Lower lobe of right lung (tissue), 2 donors: ENCODE measurements around the gene GRIFIN. TPM values are rescaled to one million over a fixed set of nuclear protein-coding genes. Genes with fewer than 3 reads are reported as not detected.

Experiments used
- ATAC-seq, 2 donors: fragments of 200-7000 bp; cut with Tn5 transposase; one replicate each; pipeline ENCODE4 v1.9.1; 2020 to 2022; ENCODE audit warnings: mild to moderate bottlenecking in 2 of 2, moderate library complexity in 2 of 2
- DNase-seq: peaks from one replicate; pipeline ENCODE4 v3.0.0-alpha.2; 2020
- H3K27ac ChIP-seq: fragments of 200-600 bp; one replicate; pipeline ENCODE4 v1.8.0; 2022
- H3K27me3 ChIP-seq: fragments of 200-600 bp; one replicate; pipeline ENCODE4 v1.8.0; 2022; ENCODE audit warnings: low read depth
- H3K36me3 ChIP-seq: fragments of 200-600 bp; one replicate; pipeline ENCODE4 v1.8.0; 2022; ENCODE audit warnings: mild to moderate bottlenecking
- H3K4me1 ChIP-seq: fragments of 200-600 bp; one replicate; pipeline ENCODE4 v1.8.0; 2022
- H3K4me3 ChIP-seq: fragments of 200-600 bp; one replicate; pipeline ENCODE4 v1.8.0; 2022; ENCODE audit warnings: mild to moderate bottlenecking
- H3K9me3 ChIP-seq: fragments of 200-600 bp; one replicate; pipeline ENCODE4 v1.8.0; 2022
- intact Hi-C: fragments of 100-400 bp; cut with DNase I; formaldehyde crosslinking; loops from one replicate; pipeline ENCODE4 v1.11.0; 2022
- total RNA-seq: library from RNA; stranded (reverse); fragmentation: NEBNext Ultra II Directional; extraction: Animal tissue kit (Norgen Biotek cat#: 25700); gene quantifications from one replicate; pipeline ENCODE4 v1.2.1, GENCODE V29; 2021
- TF ChIP-seq, protein P1 (sequence below): fragments of 200-600 bp; IDR thresholded peaks from one replicate; pipeline ENCODE4 v1.8.0; 2022; ENCODE audit warnings: antibody characterized with exemption, mild to moderate bottlenecking
- donor health status: DM: no; HTN: yes; CAD: no; lungs with severe emphysema.

GRIFIN gene
- total RNA-seq, 1 donor from 2014 or later: not detected

DNA sequence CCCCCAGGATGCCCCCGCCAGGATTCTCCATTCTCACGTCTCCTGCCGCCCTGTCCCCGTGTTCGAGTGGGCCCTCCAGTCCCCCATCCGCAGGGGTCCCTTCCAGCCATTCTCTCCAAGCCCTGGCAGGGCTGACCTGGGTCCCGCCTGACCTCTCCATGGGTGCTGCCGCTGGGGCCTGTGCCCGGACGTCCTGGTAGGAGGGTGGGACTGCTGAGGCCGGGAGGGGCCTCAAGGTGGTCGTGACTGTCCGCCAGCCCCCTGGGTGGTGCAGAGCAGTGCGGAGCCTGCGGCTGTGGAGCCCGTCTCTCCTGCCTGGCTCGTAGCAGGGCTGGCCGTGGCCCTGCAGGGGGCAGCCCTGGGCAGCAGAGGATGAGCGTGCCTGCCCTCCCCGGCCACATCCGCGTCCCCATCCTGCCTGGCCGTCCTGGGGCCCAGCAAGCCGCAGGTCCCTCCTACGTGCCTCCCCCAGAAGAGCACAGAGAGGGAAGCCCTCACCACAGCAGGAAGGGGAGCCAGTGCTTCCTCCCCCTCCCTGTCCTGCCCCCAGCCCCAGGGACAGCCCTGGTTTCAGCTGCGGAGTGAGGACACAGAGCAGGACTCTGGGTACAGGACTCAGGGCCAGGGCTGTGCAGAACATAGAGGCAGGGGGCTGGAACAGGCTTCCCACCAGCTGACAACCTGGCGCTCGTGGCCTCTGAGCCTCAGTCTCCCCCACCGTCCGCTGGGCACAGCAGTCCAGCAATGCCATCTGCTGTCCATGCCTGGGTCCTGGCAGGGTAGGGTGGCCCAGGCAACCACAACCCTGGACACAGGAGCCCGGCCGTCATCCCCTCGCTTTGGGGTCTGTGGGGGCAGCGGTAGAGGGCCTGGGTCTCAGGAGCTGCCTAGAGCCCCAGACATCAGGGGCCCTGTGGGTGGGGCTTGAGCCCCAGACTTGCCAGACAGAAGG lies 1.5 kb upstream of the GRIFIN start:
- no peaks in the 10 kb centered on the region for H3K9me3 ChIP-seq
- peaks cover 20% of the 10 kb centered on the region for H3K4me1 ChIP-seq
- no peak overlapping the region for H3K4me3 ChIP-seq
- intact Hi-C loops: no loop called here
- peaks cover 23% of the 10 kb centered on the region for H3K27me3 ChIP-seq
- peak; percentile 81 for DNase-seq
- TF ChIP-seq, protein P1, sequence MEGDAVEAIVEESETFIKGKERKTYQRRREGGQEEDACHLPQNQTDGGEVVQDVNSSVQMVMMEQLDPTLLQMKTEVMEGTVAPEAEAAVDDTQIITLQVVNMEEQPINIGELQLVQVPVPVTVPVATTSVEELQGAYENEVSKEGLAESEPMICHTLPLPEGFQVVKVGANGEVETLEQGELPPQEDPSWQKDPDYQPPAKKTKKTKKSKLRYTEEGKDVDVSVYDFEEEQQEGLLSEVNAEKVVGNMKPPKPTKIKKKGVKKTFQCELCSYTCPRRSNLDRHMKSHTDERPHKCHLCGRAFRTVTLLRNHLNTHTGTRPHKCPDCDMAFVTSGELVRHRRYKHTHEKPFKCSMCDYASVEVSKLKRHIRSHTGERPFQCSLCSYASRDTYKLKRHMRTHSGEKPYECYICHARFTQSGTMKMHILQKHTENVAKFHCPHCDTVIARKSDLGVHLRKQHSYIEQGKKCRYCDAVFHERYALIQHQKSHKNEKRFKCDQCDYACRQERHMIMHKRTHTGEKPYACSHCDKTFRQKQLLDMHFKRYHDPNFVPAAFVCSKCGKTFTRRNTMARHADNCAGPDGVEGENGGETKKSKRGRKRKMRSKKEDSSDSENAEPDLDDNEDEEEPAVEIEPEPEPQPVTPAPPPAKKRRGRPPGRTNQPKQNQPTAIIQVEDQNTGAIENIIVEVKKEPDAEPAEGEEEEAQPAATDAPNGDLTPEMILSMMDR: peak; percentile 80
- H3K27ac ChIP-seq: no peak overlapping the region
- no peaks in the 10 kb centered on the region for H3K36me3 ChIP-seq
- peak; percentile 88 to 90 for ATAC-seq

DNA sequence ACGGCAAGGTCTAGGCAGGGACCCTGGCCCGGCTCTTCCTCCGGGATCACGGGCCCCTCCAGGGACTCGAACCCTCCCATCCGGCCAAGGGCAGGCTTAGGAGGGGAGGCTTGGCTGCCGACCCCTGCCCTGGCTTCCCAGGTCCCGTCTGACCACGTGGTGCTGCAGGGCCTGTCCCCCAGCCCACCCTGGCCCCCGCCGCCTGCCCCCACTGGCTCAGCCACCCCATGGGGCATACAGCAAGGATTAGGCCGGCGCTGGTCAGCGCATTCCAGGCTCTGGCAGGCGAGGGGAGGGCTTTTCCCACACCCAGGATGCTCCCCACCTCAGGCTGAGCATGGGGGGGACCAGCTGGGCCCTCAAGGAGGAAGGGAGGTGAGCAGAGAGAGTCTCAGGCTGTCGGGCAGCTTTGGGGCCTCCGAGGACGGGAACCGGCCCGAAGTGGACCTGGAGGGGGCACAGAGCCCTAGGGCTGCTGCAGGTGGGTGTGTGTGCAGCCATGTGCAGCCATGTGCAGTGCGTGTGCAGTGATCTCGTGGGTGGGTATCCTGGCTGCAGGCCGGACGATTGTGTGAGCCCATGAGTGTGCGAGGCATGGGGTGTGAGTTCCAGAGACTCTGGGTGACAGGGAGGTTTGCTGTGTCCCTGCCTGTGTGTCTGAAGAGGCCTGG lies 713 bp upstream of the GRIFIN start:
- Histone ChIP-seq H3K4me3 (no peak overlapping the region), H3K36me3 (no peaks in the 10 kb centered on the region), H3K27me3 (peaks cover 23% of the 10 kb centered on the region), H3K27ac (no peak overlapping the region), H3K9me3 (no peaks in the 10 kb centered on the region), H3K4me1 (peaks cover 20% of the 10 kb centered on the region)
- DNase-seq (no peak), ATAC-seq (no peak)
- TF ChIP-seq, protein P1: no peak
- intact Hi-C loops: no loop called here

DNA sequence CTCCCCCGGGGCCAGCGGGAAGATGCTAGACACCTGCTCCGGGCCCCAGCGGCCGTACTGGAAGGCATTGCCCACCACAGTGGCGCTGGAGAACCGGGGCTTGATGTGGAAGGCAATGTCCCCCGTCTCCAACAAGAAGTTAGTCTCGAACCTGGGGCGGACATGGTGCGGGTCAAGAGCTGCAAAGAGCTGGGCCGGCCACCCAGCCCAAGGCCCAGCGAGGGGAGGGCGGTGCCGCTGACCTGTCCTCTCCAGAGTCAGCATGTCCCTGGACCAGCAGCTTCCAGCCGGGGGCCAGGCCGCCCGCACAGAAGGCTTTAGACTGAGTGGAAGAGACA lies 551 bp downstream of the GRIFIN start:
- intact Hi-C loops: no loop called here
- Histone ChIP-seq H3K27me3 (peaks cover 19% of the 10 kb centered on the region), H3K27ac (no peak overlapping the region), H3K4me1 (peaks cover 27% of the 10 kb centered on the region), H3K9me3 (no peaks in the 10 kb centered on the region), H3K4me3 (no peak overlapping the region), H3K36me3 (no peaks in the 10 kb centered on the region)
- DNase-seq: no peak
- no peak for ATAC-seq
- TF ChIP-seq, protein P1: no peak

DNA sequence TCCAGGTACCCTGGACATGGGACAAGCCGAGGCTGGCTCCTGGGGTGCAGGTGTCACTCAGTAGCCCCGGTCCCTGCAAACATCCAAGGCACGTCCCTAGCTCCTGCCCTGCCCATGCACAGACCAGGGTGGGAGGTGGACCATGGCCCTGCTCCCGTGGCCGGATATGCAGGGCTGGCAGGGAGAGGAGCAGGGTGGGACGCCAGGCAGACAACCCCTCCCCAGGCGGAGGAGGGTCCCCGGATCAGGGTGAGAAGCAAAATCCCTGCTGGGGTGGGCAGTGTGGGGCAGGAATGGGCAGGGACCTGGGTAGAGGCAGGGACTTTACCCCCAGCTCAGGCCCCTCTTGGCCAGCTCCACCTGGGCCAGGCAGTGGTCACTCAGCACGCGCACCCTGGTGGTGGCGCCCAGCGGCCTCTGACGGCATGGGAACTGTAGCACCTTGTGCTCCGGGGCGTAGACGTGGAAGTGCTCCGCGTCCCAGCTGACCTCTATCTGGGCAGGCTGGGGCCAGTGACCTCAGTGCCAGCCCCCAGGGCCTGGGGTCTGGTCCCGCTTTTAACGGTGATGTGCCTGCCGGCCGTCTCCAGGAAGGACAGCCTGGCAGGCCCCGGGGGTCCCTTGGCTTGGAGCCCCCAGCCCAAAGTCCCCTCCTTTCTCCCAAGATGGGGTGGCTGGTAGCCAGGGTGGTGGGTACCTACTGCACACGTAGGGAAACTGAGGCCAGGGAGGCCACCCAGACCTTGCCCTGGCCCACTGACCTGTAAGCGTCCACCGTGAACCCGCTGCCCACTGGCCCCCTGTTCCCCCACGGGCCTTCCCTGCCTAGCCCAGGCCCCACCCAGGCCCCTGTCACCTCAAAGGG lies 1.2 kb downstream of the GRIFIN start:
- no peaks in the 10 kb centered on the region for H3K9me3 ChIP-seq
- intact Hi-C loops: no loop called here
- no peak overlapping the region for H3K4me3 ChIP-seq
- ATAC-seq (no peak), DNase-seq (no peak)
- peaks cover 13% of the 10 kb centered on the region for H3K27me3 ChIP-seq
- no peak overlapping the region for H3K27ac ChIP-seq
- H3K4me1 ChIP-seq: peaks cover 27% of the 10 kb centered on the region
- TF ChIP-seq, protein P1: no peak
- H3K36me3 ChIP-seq: no peaks in the 10 kb centered on the region

DNA sequence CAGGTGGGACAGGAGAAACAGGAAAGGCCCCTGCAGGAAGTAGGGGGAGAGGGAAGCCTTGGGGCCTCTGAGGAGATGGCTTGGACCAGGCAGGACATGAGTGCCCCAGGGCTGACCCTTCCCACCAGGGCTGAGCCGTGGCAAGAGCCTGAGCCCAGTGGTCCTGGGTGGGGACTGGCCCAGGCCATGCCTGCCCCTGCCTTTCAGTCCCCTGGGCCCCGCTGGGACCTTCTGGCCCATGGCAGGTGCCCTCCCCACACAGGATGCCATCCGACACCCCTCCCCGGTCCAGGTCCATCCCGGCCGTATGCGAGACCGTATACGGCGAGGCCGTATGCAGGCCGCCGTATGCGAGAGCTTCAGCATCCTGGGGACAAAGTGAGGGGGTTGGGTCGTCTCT lies 2.0 kb downstream of the GRIFIN start:
- ATAC-seq: no peak
- intact Hi-C loops: no loop called here

More for the DNA sequence above, 2.0 kb downstream of the GRIFIN start:
- Histone ChIP-seq H3K4me1 (peaks cover 27% of the 10 kb centered on the region), H3K27ac (no peak overlapping the region), H3K27me3 (peaks cover 6% of the 10 kb centered on the region), H3K4me3 (no peak overlapping the region), H3K36me3 (no peaks in the 10 kb centered on the region), H3K9me3 (no peaks in the 10 kb centered on the region)
- TF ChIP-seq, protein P1: no peak
- no peak for DNase-seq
